Liver (tissue), 9 donors: ENCODE data around the gene ANTXR2. TPM values are rescaled to one million over a fixed set of nuclear protein-coding genes. Genes with fewer than 3 reads are reported as not detected.

Source experiments
- DNase-seq: peaks from one replicate; pipeline ENCODE4 v3.0.0-alpha.2; 2017; ENCODE audit warnings: low spot score
- H3K27ac ChIP-seq, 2 donors: one replicate each; pipeline ENCODE4 v1.7.0; 2013; ENCODE audit warnings: inconsistent platforms in 2 of 2, low read length in 2 of 2, control low read depth in 1 of 2, low read depth in 1 of 2, mild to moderate bottlenecking in 1 of 2
- H3K27me3 ChIP-seq, 4 donors: one replicate each; pipeline versions ENCODE4 v1.6.1 to v1.7.0; 2013; ENCODE audit warnings: low read length in 3 of 4, inconsistent platforms in 1 of 4, mild to moderate bottlenecking in 1 of 4, moderate library complexity in 1 of 4; ENCODE audit not compliant: control insufficient read depth in 4 of 4, insufficient read depth in 4 of 4
- H3K36me3 ChIP-seq, 4 donors: one replicate each; pipeline versions ENCODE4 v1.6.1 to v1.7.0; 2013; ENCODE audit warnings: low read length in 3 of 4, mild to moderate bottlenecking in 3 of 4, low read depth in 1 of 4, moderate library complexity in 1 of 4; ENCODE audit not compliant: control insufficient read depth in 4 of 4, insufficient read depth in 3 of 4
- H3K4me1 ChIP-seq, 4 donors: one replicate each; pipeline versions ENCODE4 v1.6.1 to v1.7.0; 2013; ENCODE audit warnings: low read length in 3 of 4, mild to moderate bottlenecking in 3 of 4, moderate library complexity in 1 of 4; ENCODE audit not compliant: control insufficient read depth in 4 of 4, insufficient read depth in 4 of 4
- H3K4me3 ChIP-seq, 3 donors: one replicate each; pipeline versions ENCODE4 v1.6.1 to v1.7.0; 2013; ENCODE audit warnings: low read length in 3 of 3, control low read depth in 1 of 3, low read depth in 1 of 3, mild to moderate bottlenecking in 1 of 3
- H3K9ac ChIP-seq, 2 donors: one replicate each; pipeline ENCODE4 v1.7.0; 2013; ENCODE audit warnings: low read length in 2 of 2, mild to moderate bottlenecking in 2 of 2, moderate library complexity in 2 of 2, control low read depth in 1 of 2, low read depth in 1 of 2
- H3K9me3 ChIP-seq, 4 donors: one replicate each; pipeline versions ENCODE4 v1.6.1 to v1.7.0; 2013; ENCODE audit warnings: low read length in 3 of 4; ENCODE audit not compliant: control insufficient read depth in 4 of 4
- CTCF ChIP-seq: fragments of 150-350 bp; IDR thresholded peaks from 2 replicates; pipeline ENCODE4 v1.5.1; 2017; ENCODE audit warnings: improper control_type of control experiment, low read depth, low read length; ENCODE audit not compliant: missing input control
- EGR1 ChIP-seq, 2 donors: IDR thresholded peaks; 2 replicates each; pipeline ENCODE4 v1.6.1; 2016 to 2018; ENCODE audit warnings: antibody characterized with exemption in 2 of 2, low read depth in 2 of 2
- FOXA1 ChIP-seq: IDR thresholded peaks from 2 replicates; pipeline ENCODE4 v1.6.1; 2016; ENCODE audit warnings: antibody characterized with exemption
- FOXA2 ChIP-seq: IDR thresholded peaks from 2 replicates; pipeline ENCODE4 v1.6.1; 2016; ENCODE audit warnings: antibody characterized with exemption
- GABPA ChIP-seq, 2 donors: IDR thresholded peaks in 1 of 2; conservative IDR thresholded peaks in 1 of 2; 2 replicates each; pipeline ENCODE4 v1.6.1; 2016; ENCODE audit warnings: antibody characterized with exemption in 2 of 2, mild to moderate bottlenecking in 1 of 2, moderate library complexity in 1 of 2
- HNF4A ChIP-seq, 2 donors: conservative IDR thresholded peaks; 2 replicates each; pipeline ENCODE4 v1.6.1; 2016; ENCODE audit warnings: antibody characterized with exemption in 2 of 2, mild to moderate bottlenecking in 2 of 2
- HNF4G ChIP-seq: IDR thresholded peaks from 2 replicates; pipeline ENCODE4 v1.6.1; 2016; ENCODE audit warnings: antibody characterized with exemption
- JUND ChIP-seq, 2 donors: IDR thresholded peaks; 2 replicates each; pipeline ENCODE4 v1.6.1; 2016; ENCODE audit warnings: antibody characterized with exemption in 2 of 2
- MAX ChIP-seq: IDR thresholded peaks from 2 replicates; pipeline ENCODE4 v1.6.1; 2016; ENCODE audit warnings: antibody characterized with exemption
- NR2F2 ChIP-seq: IDR thresholded peaks from 2 replicates; pipeline ENCODE4 v1.6.1; 2016; ENCODE audit warnings: antibody characterized with exemption
- RAD21 ChIP-seq, 2 donors: IDR thresholded peaks; 2 replicates each; pipeline ENCODE4 v1.6.1; 2016; ENCODE audit warnings: antibody characterized with exemption in 2 of 2, mild to moderate bottlenecking in 2 of 2
- REST ChIP-seq: IDR thresholded peaks from 2 replicates; pipeline ENCODE4 v1.6.1; 2016; ENCODE audit warnings: antibody characterized with exemption, mild to moderate bottlenecking
- RXRA ChIP-seq, 2 donors: IDR thresholded peaks; 2 replicates each; pipeline ENCODE4 v1.6.1; 2017 to 2018; ENCODE audit warnings: antibody characterized with exemption in 2 of 2, mild to moderate bottlenecking in 1 of 2
- SP1 ChIP-seq: IDR thresholded peaks from 2 replicates; pipeline ENCODE4 v1.6.1; 2018; ENCODE audit warnings: antibody characterized with exemption, mild to moderate bottlenecking
- TAF1 ChIP-seq: conservative IDR thresholded peaks from 2 replicates; pipeline ENCODE4 v1.6.1; 2016; ENCODE audit warnings: antibody characterized with exemption, mild to moderate bottlenecking
- YY1 ChIP-seq: IDR thresholded peaks from 2 replicates; pipeline ENCODE4 v1.6.1; 2016; ENCODE audit warnings: antibody characterized with exemption, mild to moderate bottlenecking
- ZBTB33 ChIP-seq: IDR thresholded peaks from 2 replicates; pipeline ENCODE4 v1.6.1; 2016; ENCODE audit warnings: antibody characterized with exemption
- polyA plus RNA-seq, 2 donors: library from polyadenylated mRNA; stranded (reverse) in 1 of 2; unstranded in 1 of 2; fragments of 200-250 nt in 1 of 2; fragments of >200 nt in 1 of 2; fragmentation: Nextera tagmentation in 1 of 2; extraction: Ambion mirVana in 1 of 2; gene quantifications; one replicate each; pipeline versions ENCODE4 v1.2.1 to v1.2.3, GENCODE V29; 2013 to 2015
- total RNA-seq, 2 donors: library from RNA; depleted of rRNA; stranded (reverse); fragments of >200 nt; gene quantifications; one replicate each; pipeline ENCODE4 v1.2.3, GENCODE V29; 2014
- donor health status: healthy.
- donor health status: healthy.
- donor health status: healthy.
- donor health status: healthy.
- donor health status: healthy.

ANTXR2 gene
- total and polyA plus RNA-seq, 4 donors = 16.1 to 30.5 (median 21.3) TPM

GRCh38 chr4:80010316-80010715 is 62.7 kb downstream of the ANTXR2 start:
- no peaks in the 10 kb centered on the region for H3K27me3 ChIP-seq
- TF ChIP-seq ZBTB33 (no peak), SP1 (no peak), FOXA2 (no peak), GABPA (IDR thresholded peaks at IDR 0.05 in 1 of 2, conservative IDR thresholded peaks at IDR 0.05 in 1 of 2) (no peak), JUND (IDR thresholded peaks at IDR 0.05) (no peak), TAF1 (no peak), NR2F2 (no peak), RXRA (IDR thresholded peaks at IDR 0.05) (no peak), EGR1 (IDR thresholded peaks at IDR 0.05; ENCODE audit: low read depth in 2 of 2) (no peak), YY1 (no peak), FOXA1 (no peak), CTCF (no peak), MAX (no peak), HNF4A (conservative IDR thresholded peaks at IDR 0.05) (no peak), HNF4G (no peak)
- H3K9ac ChIP-seq = no peak overlapping the region
- no peak for DNase-seq
- no peak overlapping the region for H3K27ac ChIP-seq
- no peaks in the 10 kb centered on the region for H3K9me3 ChIP-seq
- H3K36me3 ChIP-seq = peaks cover 0 to 11% (median 9%) of the 10 kb centered on the region in 4 donors
- no peak overlapping the region for H3K4me3 ChIP-seq
- peaks cover 0 to 12% (median 3%) of the 10 kb centered on the region in 4 donors for H3K4me1 ChIP-seq

GRCh38 chr4:80009806-80010205 is 63.2 kb downstream of the ANTXR2 start:
- Histone ChIP-seq H3K27me3 (no peaks in the 10 kb centered on the region), H3K4me1 (peaks cover 0 to 12% (median 3%) of the 10 kb centered on the region in 4 donors), H3K9ac (no peak overlapping the region), H3K4me3 (no peak overlapping the region), H3K27ac (no peak overlapping the region), H3K36me3 (peaks cover 0 to 9% (median 6%) of the 10 kb centered on the region in 4 donors), H3K9me3 (no peaks in the 10 kb centered on the region)
- no peak for DNase-seq
- TF ChIP-seq RXRA (IDR thresholded peaks at IDR 0.05) = no peak
- TF ChIP-seq SP1 = no peak
- no peak for TF ChIP-seq REST
- no peak for TF ChIP-seq TAF1
- TF ChIP-seq YY1 = no peak
- no peak for TF ChIP-seq EGR1 (IDR thresholded peaks at IDR 0.05; ENCODE audit: low read depth in 2 of 2)
- no peak for TF ChIP-seq JUND (IDR thresholded peaks at IDR 0.05)
- no peak for TF ChIP-seq HNF4A (conservative IDR thresholded peaks at IDR 0.05)
- no peak for TF ChIP-seq CTCF
- TF ChIP-seq HNF4G = no peak
- TF ChIP-seq RAD21 (IDR thresholded peaks at IDR 0.05) = no peak
- TF ChIP-seq MAX = no peak
- no peak for TF ChIP-seq NR2F2
- no peak for TF ChIP-seq FOXA2
- no peak for TF ChIP-seq FOXA1
